Measurements from ENCODE around the gene OPTC.
"Not testable (repeated sequence)": the region's sequence is repeated elsewhere in the genome, so short reads cannot be mapped to it uniquely, and the experiment has no call there.

The OPTC gene, protein sequence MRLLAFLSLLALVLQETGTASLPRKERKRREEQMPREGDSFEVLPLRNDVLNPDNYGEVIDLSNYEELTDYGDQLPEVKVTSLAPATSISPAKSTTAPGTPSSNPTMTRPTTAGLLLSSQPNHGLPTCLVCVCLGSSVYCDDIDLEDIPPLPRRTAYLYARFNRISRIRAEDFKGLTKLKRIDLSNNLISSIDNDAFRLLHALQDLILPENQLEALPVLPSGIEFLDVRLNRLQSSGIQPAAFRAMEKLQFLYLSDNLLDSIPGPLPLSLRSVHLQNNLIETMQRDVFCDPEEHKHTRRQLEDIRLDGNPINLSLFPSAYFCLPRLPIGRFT

DNA sequence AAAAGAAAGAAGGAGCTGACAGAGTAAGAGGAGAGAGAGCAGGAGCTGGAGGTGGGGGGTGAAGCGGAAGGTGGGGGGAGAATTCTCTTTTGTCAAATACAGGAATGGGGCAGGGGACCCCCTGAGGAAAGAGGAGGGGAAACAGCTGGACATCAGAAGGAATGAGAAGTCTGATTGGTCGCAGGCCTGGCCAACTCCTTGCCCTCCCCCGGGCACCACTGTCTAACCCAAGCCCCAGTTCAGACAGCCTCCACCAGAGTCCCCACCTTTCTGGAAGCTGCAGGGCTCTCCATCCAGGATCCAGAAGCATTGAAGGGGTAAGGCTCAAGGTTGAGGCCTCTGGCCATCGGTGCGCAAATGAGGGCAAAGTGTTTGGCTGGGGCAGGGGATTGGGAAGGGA is at the start of gene OPTC:
Gene OPTC (plus strand): TSS at position 253 of the 400 bp plus-strand sequence. CDS start 1,853 bp downstream, outside the sequence.
- no peak for DNase-seq (ENCODE audit: extremely low read depth, low read depth)
- TF ChIP-seq, protein P1, sequence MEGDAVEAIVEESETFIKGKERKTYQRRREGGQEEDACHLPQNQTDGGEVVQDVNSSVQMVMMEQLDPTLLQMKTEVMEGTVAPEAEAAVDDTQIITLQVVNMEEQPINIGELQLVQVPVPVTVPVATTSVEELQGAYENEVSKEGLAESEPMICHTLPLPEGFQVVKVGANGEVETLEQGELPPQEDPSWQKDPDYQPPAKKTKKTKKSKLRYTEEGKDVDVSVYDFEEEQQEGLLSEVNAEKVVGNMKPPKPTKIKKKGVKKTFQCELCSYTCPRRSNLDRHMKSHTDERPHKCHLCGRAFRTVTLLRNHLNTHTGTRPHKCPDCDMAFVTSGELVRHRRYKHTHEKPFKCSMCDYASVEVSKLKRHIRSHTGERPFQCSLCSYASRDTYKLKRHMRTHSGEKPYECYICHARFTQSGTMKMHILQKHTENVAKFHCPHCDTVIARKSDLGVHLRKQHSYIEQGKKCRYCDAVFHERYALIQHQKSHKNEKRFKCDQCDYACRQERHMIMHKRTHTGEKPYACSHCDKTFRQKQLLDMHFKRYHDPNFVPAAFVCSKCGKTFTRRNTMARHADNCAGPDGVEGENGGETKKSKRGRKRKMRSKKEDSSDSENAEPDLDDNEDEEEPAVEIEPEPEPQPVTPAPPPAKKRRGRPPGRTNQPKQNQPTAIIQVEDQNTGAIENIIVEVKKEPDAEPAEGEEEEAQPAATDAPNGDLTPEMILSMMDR (IDR thresholded peaks at IDR 0.05; ENCODE audit: low read depth, low read length, missing control alignments) = no peak

DNA sequence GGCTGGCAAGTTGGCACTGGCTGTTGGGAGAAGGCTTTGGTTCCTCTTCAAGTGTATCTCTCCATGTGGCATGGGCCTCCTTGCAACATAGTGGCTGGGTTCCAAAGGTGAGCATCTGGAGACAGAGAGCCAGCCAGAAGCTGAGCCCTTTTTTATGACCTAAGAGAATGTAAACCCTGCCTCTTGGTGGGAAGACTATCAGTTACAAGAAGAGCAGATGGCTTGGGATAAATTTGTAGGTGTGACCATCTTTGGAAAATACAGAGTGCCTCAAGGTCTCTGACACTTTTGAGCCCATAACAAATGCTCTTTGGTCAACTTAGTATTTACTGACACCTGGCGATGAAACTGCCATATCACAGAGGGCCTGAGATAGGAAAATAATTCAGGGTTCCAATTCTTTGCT is 49.8 kb upstream of the OPTC start:
- DNase-seq (ENCODE audit: extremely low read depth, low read depth) = no peak
- H3K4me3 ChIP-seq (replicated peaks; ENCODE audit: low read depth, low read length) = no peak overlapping the region
- TF ChIP-seq, protein P1 (IDR thresholded peaks at IDR 0.05; ENCODE audit: low read depth, low read length, missing control alignments) = no peak

More for the DNA sequence above, at the start of gene OPTC:
- no peak within 1 kb of the TSS for H3K4me3 ChIP-seq (replicated peaks; ENCODE audit: low read depth, low read length)

DNA sequence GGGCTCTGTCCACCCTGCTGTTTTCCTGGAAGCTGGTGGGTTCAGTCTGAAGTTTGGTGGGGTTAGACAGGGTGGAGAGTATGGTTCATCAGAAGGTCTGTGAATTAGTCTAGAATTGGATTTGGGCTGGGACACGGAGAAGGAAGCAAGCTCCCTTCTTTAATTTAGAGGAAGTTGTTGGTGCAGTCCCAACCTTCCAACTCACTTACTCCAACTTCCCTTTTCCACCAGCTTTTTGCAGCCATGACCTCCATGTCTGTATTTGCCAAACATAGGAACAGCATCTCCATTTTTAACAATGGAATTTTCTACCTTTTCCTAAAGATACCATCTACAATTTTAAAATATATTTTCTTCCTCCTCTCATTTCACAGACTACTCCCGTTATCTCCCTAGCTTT is 46.8 kb upstream of the OPTC start:
- no peak for DNase-seq (ENCODE audit: extremely low read depth, low read depth)
- H3K4me3 ChIP-seq (replicated peaks; ENCODE audit: low read depth, low read length) = no peak overlapping the region
- TF ChIP-seq, protein P1 (IDR thresholded peaks at IDR 0.05; ENCODE audit: low read depth, low read length, missing control alignments) = no peak

DNA sequence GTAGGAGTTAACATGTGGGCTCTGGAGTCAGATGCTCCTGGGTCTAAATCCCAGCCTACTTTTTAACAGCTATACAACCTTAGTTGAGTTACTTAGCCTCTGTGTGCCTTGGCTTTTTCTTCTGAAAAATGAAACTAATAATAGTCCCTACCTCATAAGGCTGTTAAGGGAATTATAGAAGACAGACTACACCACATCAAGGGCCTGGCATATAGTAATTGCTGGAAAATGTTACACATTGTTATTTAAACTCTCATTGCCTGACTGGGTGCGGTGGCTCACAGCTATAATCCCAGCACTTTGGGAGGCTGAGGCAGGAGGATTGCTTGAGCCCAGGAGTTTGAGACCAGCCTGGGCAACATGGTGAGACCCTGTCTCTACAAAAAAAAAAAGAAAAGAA is 46.4 kb upstream of the OPTC start:
- DNase-seq (ENCODE audit: extremely low read depth, low read depth) = not testable (repeated sequence)

DNA sequence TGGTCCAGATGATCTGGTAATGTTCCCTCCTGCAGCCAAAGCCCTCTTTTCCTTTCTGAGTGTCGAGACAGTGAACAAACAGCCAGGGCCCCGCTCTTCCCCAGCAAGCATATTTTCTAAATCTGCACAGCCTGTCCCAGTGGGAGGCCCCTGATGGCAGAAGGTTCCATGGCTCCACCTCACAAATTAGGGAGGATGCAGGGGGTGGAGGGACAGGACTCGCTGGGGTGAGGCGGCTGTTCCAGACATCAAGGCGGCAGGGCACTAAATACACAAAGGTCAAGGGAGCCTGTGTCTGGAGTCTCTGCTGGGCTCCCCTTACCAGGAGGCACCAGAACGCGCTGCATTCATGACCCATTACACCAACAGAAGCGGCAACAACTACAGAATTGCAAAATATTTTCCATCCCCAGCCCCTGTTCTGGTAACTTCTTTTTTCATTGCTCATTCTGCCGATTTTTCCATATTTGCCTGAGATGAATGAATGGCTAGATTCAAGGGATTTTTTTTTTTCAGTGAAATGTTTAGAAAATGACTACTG is 45.4 kb upstream of the OPTC start:
- DNase-seq (ENCODE audit: extremely low read depth, low read depth) = no peak
- H3K4me3 ChIP-seq (replicated peaks; ENCODE audit: low read depth, low read length) = no peak overlapping the region
- TF ChIP-seq, protein P1 (IDR thresholded peaks at IDR 0.05; ENCODE audit: low read depth, low read length, missing control alignments) = no peak

More for the DNA sequence above, 46.4 kb upstream of the OPTC start:
- H3K4me3 ChIP-seq (replicated peaks; ENCODE audit: low read depth, low read length) = not testable (repeated sequence)

DNA sequence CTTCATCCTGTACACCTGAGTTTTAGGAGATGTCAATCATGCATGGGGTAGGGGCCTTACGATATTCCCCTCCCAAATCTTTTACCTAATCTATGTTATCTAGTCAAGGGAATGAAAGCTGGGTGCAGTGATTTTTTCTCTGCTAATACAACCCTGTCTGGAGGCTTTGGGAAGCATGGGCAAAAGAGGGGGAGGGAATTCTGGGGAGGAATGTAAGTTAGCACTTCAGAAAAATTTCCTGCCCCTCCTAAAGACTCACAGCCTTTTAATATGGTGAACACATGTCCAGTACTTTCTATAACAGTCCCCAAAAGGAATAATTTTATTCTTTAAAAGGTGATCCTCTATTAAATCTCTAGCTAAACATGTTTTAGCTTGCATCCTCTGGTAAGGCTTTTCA is 44.0 kb upstream of the OPTC start:
- TF ChIP-seq, protein P1 (IDR thresholded peaks at IDR 0.05; ENCODE audit: low read depth, low read length, missing control alignments) = no peak
- H3K4me3 ChIP-seq (replicated peaks; ENCODE audit: low read depth, low read length) = no peak overlapping the region
- DNase-seq (ENCODE audit: extremely low read depth, low read depth) = no peak

DNA sequence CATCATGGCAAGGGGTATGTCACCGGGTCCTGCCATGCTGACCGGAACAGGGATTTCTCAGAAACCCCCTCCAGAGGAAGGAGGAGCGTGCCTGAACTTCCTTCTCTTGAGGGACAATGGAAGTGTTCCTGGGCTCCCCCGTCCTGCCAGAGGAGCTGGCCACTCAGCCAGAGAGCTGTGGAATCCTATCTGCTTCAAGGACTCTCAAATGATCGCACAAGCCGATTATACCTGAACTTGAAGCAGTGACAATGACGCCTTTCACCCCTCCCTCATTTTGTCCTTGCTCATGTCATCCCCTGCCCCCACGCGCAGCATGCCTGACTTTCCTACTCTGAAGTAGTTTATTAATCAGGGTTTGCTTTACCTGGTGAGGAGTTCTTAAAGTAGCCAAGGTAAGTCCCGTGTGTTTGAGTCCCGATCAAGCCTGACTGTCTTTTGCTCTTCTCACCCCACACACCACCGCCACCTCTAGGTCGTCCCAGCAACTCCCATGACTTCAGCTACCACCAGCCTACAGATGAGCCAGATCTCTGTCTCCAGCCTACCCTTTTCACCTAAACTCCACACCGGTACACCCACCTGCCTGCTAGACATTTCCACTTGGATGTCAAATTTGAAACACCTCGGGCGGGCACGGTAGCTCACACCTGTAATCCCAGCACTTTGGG is 43.3 kb upstream of the OPTC start:
- TF ChIP-seq, protein P1 (IDR thresholded peaks at IDR 0.05; ENCODE audit: low read depth, low read length, missing control alignments) = no peak
- H3K4me3 ChIP-seq (replicated peaks; ENCODE audit: low read depth, low read length) = no peak overlapping the region
- DNase-seq (ENCODE audit: extremely low read depth, low read depth) = no peak
